ENCODE data around the gene PSMB9. TPM values are rescaled to one million over a fixed set of nuclear protein-coding genes. Genes with fewer than 3 reads are reported as not detected.
A peak's percentile ranks its signal among the peaks of the same experiment; 100 is the strongest.

PSMB9 gene
- total RNA-seq, 4 donors from 2014 or later: 12.6 to 35.8 (median 19.1) TPM

DNA sequence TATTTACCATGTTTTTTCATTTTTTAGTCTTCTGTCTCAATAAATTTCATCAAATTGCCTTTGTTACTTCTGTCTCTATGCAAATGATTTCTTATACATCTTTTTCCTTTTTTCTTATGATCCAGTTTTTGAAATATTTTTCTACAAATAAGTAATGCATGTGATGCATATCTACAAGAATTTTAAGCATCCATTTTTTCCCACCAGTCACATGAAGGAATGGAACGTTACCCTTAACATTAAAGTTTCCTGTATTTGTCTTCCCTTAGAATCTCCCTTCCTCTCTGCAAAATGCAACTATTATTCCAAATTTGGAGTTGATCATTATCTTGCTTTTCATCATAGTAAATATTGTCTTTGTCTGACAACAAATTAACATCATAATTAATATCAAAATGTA is 35.5 kb downstream of the PSMB9 start:
- Histone ChIP-seq H3K36me3 (no peaks in the 10 kb centered on the region), H3K9me3 (no peaks in the 10 kb centered on the region), H3K27ac (no peak overlapping the region), H3K4me1 (peaks cover 4% of the 10 kb centered on the region), H3K4me3 (no peak overlapping the region), H3K27me3 (no peaks in the 10 kb centered on the region)
- TF ChIP-seq, protein P1, sequence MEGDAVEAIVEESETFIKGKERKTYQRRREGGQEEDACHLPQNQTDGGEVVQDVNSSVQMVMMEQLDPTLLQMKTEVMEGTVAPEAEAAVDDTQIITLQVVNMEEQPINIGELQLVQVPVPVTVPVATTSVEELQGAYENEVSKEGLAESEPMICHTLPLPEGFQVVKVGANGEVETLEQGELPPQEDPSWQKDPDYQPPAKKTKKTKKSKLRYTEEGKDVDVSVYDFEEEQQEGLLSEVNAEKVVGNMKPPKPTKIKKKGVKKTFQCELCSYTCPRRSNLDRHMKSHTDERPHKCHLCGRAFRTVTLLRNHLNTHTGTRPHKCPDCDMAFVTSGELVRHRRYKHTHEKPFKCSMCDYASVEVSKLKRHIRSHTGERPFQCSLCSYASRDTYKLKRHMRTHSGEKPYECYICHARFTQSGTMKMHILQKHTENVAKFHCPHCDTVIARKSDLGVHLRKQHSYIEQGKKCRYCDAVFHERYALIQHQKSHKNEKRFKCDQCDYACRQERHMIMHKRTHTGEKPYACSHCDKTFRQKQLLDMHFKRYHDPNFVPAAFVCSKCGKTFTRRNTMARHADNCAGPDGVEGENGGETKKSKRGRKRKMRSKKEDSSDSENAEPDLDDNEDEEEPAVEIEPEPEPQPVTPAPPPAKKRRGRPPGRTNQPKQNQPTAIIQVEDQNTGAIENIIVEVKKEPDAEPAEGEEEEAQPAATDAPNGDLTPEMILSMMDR (IDR thresholded peaks at IDR 0.05): no peak
- TF ChIP-seq POLR2A (IDR thresholded peaks at IDR 0.05): no peak
- TF ChIP-seq POLR2AphosphoS5 (IDR thresholded peaks at IDR 0.05): no peak
- TF ChIP-seq EP300 (IDR thresholded peaks at IDR 0.05): no peak
- no peak for DNase-seq (ENCODE audit: low spot score in 2 of 2)
- 31% methylated on average over 1 of the region's 1 CpG for WGBS

DNA sequence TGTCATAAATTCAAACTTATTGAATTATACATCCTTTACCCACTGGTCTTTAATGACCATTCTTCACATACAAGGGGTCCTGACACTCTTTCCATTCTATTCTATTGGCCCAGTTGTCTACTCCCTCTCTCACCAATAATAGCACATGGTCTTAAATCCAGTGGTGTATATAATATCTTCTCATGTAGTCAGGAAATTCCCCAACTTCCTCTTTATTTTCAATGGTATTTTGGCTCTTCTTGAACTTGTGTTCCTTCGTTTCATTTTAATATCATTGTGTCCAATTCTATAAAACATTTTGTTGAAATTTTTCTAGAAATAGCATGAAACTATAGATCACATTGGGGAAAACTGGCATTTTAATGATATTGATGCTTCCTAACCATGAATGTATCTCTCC is 36.8 kb downstream of the PSMB9 start:
- Histone ChIP-seq H3K27me3 (no peaks in the 10 kb centered on the region), H3K4me1 (peaks cover 14% of the 10 kb centered on the region), H3K36me3 (no peaks in the 10 kb centered on the region), H3K27ac (no peak overlapping the region), H3K4me3 (no peak overlapping the region), H3K9me3 (no peaks in the 10 kb centered on the region)
- DNase-seq (ENCODE audit: low spot score in 2 of 2): no peak
- TF ChIP-seq POLR2A (IDR thresholded peaks at IDR 0.05): no peak
- no peak for TF ChIP-seq EP300 (IDR thresholded peaks at IDR 0.05)
- TF ChIP-seq POLR2AphosphoS5 (IDR thresholded peaks at IDR 0.05): no peak
- TF ChIP-seq, protein P1 (IDR thresholded peaks at IDR 0.05): no peak
- 39% methylated on average over 1 of the region's 1 CpG for WGBS

DNA sequence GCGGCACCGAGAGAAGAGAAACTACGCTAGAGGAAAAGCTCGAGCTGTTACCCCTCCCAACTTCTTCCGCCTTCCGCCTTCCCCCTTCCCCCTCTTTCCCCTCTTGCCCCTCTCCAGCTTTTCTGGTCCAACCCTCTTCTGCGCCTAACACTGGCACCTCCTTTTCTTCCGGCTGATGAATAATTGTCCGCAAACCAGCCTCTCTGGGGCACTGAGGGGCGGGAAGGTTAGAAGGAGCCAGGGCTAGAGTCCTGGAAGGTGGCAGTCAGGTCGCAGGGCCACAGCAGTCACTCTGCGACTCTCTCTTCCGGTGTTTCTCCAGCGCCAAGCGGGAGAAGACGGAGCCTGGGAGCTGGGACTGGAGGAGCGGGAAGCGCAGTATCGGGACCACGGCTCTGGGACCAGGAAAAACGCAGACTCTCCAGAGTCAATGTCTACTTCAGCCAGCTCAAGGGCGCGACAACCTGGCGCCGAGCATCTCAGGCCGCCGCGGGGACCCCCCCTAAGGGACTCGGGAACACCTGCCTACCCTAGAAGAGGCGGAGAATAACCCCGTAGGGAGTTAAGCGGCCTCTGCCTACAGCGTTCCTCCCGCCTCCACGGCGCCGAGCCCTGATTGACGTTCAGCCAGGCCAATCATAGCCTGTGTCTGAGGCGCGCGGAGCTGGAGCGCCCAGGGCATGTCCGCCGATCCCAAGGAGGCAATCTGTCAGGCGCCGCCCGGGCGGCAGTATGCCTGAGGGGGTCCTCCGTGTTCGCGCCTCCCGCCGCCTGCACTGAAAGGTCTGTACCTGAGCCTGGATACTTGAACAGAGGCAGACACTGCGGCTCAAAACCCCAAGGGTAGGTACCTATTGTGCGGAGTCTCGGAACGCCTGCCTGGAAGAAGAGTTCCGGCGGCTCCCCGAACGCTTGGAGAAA is 40.4 kb downstream of the PSMB9 start:
- H3K4me3 ChIP-seq: peak overlapping the region; percentile 70
- TF ChIP-seq EP300 (IDR thresholded peaks at IDR 0.05) (peak; percentile 5), POLR2AphosphoS5 (IDR thresholded peaks at IDR 0.05) (peak in 2 of 3 donors; percentile 13 to 14), POLR2A (IDR thresholded peaks at IDR 0.05) (peak in 1 of 2 donors; percentile 22)
- TF ChIP-seq, protein P1 (IDR thresholded peaks at IDR 0.05): no peak
- H3K9me3 ChIP-seq: no peaks in the 10 kb centered on the region
- peak; percentile 94 to 96 for DNase-seq (ENCODE audit: low spot score in 2 of 2)
- H3K27me3 ChIP-seq: no peaks in the 10 kb centered on the region
- WGBS: under 1% methylated on average over 26 of the region's 61 CpGs
- H3K36me3 ChIP-seq: no peaks in the 10 kb centered on the region
- peaks cover 20% of the 10 kb centered on the region for H3K4me1 ChIP-seq
- peak overlapping the region; percentile 88 for H3K27ac ChIP-seq

DNA sequence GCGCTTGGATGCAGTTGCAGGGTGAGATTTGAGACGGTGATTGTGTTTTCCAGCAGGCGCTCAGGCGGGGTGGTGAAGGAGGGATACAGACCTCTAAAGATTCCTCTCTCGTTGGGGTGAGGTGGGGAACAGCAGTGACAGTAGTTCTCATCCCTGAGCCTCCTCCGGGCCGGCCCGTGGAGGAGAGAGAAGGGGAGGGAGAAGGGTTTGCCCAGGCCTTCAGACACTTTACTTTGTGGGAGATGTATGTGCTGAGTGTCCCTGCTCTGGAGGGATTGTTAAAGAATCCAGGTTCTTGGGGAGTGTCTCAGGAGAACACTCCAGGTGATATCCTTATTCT is 41.0 kb downstream of the PSMB9 start:
- 0% methylated on average over 8 of the region's 8 CpGs for WGBS
- peaks cover 20% of the 10 kb centered on the region for H3K4me1 ChIP-seq
- H3K27ac ChIP-seq: peak overlapping the region; percentile 88

DNA sequence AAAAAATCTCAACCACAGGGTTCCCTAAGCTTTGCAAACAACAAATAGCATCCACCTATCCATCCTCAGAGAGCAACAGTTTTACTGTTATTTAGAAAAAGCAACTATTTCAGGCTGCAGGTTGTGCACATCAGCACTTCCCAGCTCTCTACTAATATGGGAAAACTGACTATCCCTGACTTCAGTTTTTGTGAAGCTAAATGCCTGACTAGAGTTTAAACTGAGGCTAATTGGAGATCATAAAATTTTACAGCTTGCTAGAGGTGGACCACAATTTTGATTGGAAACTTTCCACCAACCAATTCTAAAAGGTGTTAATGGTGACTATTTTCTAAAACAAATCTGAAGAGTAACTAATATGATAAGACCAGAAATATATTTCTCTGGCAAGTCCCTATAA is 50.0 kb downstream of the PSMB9 start:
- TF ChIP-seq EP300 (IDR thresholded peaks at IDR 0.05) (no peak), POLR2AphosphoS5 (IDR thresholded peaks at IDR 0.05) (no peak), POLR2A (IDR thresholded peaks at IDR 0.05) (no peak)
- TF ChIP-seq, protein P1 (IDR thresholded peaks at IDR 0.05): no peak
- Histone ChIP-seq H3K4me1 (no peaks in the 10 kb centered on the region), H3K9me3 (no peaks in the 10 kb centered on the region), H3K4me3 (no peak overlapping the region), H3K36me3 (peaks cover 7% of the 10 kb centered on the region), H3K27me3 (no peaks in the 10 kb centered on the region), H3K27ac (no peak overlapping the region)
- DNase-seq (ENCODE audit: low spot score in 2 of 2): no peak

More for the DNA sequence above, 41.0 kb downstream of the PSMB9 start:
- Histone ChIP-seq H3K36me3 (no peaks in the 10 kb centered on the region), H3K9me3 (no peaks in the 10 kb centered on the region), H3K27me3 (no peaks in the 10 kb centered on the region), H3K4me3 (peak overlapping the region; percentile 70)
- TF ChIP-seq, protein P1 (IDR thresholded peaks at IDR 0.05): no peak
- TF ChIP-seq POLR2AphosphoS5 (IDR thresholded peaks at IDR 0.05): peak in 1 of 3 donors; percentile 2
- TF ChIP-seq EP300 (IDR thresholded peaks at IDR 0.05): no peak
- DNase-seq (ENCODE audit: low spot score in 2 of 2): no peak
